Subcutaneous adipose tissue (tissue), 4 donors: ENCODE data around the gene REPS2. TPM values are rescaled to one million over a fixed set of nuclear protein-coding genes. Genes with fewer than 3 reads are reported as not detected.

Source experiments
- total RNA-seq, 4 donors: library from RNA; depleted of rRNA; stranded (reverse); fragments of >200 nt; gene quantifications; one replicate each; pipeline ENCODE4 v1.1.0, GENCODE V29; 2016
- TF ChIP-seq, protein P1 (sequence below): fragments of 450-650 bp; IDR thresholded peaks from one replicate; pipeline ENCODE4 v1.5.1; 2016; ENCODE audit warnings: low read depth, mild to moderate bottlenecking, control low read depth, antibody characterized with exemption, moderate library complexity

The REPS2 gene
- total RNA-seq, 4 donors from 2014 or later = 3.3 to 10.3 (median 5.3) TPM

DNA sequence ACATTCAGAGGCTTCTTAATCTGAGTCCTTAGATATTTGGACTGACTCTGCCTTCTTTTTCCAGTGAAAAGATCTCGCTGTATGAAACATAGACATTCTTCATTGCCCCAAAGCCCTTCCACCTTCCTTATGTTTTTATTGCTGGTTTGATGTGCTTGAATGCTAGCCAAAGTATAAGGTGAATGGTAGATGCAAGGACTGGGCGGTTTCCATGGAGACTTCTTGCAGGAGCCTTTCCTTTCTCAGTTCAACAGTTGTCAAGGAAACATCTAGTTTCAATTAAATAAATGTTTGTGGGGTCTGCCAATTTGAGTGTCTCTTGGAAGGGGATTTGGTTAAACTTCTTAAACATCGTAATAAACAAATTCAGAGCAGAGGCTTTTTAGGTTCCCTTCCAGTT, 46.0 kb downstream of the REPS2 start:
- TF ChIP-seq, protein P1, sequence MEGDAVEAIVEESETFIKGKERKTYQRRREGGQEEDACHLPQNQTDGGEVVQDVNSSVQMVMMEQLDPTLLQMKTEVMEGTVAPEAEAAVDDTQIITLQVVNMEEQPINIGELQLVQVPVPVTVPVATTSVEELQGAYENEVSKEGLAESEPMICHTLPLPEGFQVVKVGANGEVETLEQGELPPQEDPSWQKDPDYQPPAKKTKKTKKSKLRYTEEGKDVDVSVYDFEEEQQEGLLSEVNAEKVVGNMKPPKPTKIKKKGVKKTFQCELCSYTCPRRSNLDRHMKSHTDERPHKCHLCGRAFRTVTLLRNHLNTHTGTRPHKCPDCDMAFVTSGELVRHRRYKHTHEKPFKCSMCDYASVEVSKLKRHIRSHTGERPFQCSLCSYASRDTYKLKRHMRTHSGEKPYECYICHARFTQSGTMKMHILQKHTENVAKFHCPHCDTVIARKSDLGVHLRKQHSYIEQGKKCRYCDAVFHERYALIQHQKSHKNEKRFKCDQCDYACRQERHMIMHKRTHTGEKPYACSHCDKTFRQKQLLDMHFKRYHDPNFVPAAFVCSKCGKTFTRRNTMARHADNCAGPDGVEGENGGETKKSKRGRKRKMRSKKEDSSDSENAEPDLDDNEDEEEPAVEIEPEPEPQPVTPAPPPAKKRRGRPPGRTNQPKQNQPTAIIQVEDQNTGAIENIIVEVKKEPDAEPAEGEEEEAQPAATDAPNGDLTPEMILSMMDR = no peak

DNA sequence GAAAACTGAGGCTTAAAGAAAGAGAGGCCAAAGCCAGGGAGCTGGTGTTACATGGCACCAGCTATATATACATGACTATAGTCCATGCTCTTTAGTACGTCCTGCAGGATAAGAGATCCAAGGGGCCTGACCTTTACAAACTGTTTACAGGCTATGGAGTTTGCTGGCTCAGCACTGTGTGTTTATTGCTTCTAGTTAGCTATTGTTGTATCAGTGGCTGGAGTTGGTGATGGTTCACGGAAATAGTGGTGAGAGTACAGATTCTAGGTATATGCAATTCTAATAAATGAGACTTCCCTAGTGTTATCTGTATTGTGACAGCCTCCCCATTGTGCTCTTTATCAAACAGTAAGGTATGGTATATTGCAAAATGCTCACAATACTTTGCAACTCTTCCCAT, 46.5 kb downstream of the REPS2 start:
- TF ChIP-seq, protein P1 = no peak

- TF ChIP-seq, protein P1 = no peak
Observed at GRCh38 chrX:16993791-16994318, 47.4 kb downstream of the REPS2 start.

GRCh38 chrX:16994736-16995135, 48.3 kb downstream of the REPS2 start:
- TF ChIP-seq, protein P1 = no peak

DNA sequence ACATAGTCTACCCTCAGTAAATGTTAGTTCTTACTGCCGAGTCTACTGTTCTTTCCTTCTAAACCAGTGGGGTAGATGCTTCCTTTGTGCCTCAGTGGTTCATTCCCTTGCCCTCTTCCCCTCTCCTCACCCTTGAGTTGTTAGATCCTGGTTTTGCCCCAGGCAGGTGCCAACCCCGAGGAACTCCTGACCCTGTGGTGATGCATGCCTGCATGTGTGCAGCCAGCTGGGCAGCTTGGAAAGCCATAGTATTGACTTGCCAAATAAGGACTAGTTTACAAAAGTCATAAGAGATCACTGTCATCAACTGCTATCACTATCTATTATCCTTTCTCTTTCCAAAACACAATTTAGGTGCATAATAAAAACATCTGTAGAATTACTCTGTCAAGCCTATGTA, 50.9 kb downstream of the REPS2 start:
- TF ChIP-seq, protein P1 = no peak

DNA sequence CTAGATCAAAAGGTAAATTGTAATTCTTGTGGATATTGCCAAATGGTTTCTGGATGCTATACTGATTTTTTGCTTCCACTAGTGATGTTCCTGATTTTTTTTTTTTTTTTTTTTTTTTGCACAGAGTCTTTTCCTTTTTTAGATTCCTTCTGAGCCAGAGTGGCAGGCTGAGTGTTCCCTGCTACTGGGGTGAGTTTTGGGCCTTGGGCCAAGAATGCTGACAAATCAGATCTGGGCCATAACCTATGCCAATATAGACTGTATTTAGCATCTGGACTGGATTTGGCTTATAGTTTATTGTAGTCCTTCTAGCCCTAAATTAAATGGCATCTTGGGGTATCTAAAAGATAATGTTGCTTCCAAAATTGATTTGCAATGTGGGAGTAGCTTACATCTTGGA, 52.8 kb downstream of the REPS2 start:
- TF ChIP-seq, protein P1 = no peak

DNA sequence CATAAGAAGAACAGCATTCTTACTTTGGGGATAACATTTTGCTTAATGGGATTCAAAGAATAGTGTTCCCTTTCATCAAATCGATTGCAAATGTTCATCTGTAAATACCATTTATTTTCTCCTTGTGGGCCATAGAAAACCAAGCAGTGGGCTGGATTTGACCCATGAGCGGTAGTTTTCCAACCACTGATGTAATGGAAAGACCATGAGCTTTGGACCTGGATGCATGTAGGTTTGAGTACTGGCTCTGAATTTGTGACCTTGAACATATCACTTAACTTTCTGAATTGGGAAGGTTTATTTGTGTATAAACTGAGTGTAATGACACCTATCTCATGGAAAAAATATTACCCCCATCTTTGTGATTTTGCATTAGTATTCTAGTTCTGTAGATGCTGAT, 54.3 kb downstream of the REPS2 start:
- TF ChIP-seq, protein P1 = no peak
